Measurements from ENCODE around the gene FAM20C.
"Not testable (repeated sequence)": the region's sequence is repeated elsewhere in the genome, so short reads cannot be mapped to it uniquely, and the experiment has no call there.

The FAM20C gene

GRCh38 chr7:191105-191980 lies 1.0 kb upstream of the FAM20C start:
- no peak for DNase-seq (ENCODE audit: low spot score)

DNA sequence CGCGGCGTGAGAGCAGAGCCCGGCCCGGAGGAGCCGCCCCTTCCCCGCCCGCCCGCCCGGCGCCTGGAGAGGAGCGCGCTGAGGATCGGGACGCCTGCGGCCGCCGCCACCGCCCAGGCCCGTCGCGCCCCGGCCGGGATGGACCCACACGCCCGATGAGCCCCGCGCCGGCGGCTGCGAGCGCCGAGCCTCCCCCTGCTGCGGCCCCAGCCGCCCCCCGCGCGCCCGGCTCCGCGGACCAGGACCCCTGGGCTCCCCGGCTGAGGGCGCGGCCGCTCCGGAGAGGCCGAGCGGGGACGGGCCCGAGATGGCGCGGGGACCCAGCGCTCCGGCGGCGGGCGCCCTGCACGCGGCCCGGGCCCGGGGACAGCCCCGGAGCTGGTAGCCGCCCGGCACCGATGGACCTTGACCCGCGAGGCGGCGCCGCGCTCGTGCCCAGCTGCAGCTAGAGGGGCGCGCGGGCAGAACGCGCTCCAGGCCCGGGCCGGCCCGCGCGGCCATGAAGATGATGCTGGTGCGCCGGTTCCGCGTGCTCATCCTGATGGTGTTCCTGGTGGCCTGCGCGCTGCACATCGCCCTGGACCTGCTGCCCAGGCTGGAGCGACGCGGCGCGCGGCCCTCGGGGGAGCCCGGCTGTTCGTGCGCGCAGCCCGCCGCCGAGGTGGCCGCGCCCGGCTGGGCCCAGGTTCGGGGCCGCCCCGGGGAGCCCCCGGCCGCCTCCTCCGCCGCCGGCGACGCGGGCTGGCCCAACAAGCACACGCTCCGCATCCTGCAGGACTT lies 520 bp downstream of the FAM20C start:
- DNase-seq (ENCODE audit: low spot score): no peak

DNA sequence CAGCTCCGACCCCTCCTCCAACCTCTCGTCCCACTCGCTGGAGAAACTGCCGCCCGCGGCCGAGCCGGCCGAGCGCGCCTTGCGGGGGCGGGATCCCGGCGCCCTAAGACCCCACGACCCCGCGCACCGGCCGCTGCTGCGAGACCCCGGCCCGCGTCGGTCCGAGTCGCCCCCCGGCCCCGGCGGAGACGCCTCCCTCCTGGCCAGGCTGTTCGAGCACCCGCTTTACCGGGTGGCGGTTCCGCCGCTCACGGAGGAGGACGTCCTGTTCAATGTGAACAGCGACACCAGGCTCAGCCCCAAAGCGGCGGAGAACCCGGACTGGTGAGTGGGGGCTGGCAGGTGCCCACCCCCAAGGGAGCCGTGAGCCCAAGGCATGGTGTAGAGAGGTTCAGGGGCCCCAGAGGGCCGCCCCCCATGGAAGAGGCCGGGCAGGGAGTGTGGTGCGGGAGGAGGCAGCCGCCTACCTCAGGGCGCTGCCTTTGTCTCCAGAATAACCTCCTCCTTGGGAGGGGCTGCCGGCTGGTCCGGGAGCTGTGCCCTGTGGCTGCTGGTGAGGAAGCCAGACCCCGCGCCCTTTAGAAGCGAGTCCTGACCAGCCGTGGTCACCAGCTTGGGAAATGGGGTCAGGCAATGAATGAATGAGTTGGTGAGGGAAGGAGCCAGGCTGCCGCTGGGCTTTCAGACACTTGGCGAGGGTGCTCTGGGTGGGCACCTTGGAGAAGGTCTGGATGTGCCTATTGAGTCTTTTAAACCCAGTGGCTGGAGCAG lies 1.3 kb downstream of the FAM20C start:
- DNase-seq (ENCODE audit: low spot score): no peak

DNA sequence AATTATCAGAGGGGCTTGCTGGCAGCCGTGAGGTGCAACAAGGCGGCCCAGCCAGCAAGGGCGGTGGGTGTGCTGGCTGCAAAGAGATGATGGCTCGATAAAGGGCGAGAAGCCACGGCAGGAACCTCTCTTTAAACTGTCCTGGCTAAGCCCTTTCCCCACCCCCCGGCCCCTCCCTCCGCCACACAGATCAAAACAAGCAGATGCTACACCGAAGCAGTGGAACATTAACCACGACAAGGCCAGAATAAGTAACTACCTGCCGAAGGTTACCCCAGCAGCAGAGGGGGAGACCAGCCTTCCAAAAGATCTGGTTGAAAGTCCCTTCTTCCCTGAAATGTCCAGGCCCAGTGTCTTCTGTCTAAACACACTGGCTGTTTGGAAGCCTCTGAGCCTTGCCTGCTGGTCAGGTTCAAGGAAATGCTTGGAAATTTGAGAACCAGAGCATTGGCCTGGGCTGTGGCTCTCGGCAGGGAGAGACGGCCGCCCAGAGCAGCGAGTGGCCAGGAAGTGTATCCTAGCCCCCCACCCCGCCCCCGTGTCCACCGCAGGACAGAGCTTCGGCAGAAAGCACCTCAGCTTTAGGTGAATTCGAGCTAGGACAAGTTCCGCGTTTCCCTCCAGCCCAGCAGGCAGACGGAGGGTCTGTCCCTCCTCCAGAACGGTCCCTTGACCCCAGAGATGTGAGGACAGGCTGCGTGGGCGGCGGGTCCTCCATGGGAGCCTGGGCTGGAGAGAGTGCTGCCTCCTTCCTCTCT lies 2.1 kb downstream of the FAM20C start:
- no peak for DNase-seq (ENCODE audit: low spot score)

DNA sequence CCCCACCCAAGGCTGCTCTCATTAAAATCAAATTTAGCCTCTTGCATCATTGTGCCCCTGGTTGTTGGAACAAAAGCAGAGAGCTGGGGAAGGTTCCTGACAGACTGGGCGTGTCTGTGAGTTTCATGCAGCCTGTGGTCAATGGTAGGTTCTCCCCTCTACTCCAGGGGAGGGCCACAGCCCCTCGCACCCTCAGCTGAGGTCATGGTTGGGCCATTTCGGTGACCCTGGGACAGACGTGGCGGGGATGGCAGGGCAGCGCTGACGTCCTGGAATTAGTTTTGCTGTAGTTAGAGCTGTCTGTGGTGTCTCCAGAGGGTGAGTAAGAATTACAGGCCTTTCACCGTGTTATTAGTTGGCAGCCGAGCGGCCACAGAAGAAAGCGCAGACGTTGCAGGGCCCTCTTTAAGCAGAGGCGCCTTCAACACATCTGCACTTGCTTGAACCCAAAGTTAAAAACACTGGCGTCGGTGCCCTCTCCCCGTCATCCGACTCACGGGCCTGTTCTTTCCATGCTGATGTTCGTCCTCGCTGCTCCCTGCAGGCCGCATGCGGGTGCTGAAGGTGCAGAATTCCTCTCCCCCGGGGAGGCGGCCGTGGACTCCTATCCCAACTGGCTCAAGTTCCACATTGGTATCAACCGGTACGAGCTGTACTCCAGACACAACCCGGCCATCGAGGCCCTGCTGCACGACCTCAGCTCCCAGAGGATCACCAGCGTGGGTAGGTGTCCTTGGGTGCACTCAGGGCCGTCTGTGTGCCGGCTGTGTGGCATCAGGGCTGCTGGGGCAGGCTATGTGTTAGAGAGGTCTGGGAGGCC lies 2.8 kb downstream of the FAM20C start:
- no peak for DNase-seq (ENCODE audit: low spot score)

DNA sequence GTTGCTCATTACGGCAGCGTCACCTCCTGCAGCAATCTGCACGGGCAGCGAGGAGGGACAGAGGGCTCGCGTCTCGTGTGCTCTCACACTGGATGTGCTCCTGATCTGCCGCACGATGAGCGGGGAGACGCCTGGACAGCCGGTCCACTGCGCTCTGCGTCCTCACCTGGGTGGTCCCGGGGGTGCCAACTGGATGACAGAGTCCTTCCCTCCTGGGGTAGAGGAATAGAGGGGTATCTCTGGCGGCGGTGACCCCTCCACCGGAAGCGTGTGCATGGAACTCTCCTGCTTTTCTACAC lies 3.4 kb downstream of the FAM20C start:
- no peak for DNase-seq (ENCODE audit: low spot score)

GRCh38 chr7:196283-196682 lies 3.9 kb downstream of the FAM20C start:
- DNase-seq (ENCODE audit: low spot score): no peak

GRCh38 chr7:196778-197321 lies 4.5 kb downstream of the FAM20C start:
- DNase-seq (ENCODE audit: low spot score): no peak

- DNase-seq (ENCODE audit: low spot score): no peak
Measured at GRCh38 chr7:197413-198335, 5.3 kb downstream of the FAM20C start.

DNA sequence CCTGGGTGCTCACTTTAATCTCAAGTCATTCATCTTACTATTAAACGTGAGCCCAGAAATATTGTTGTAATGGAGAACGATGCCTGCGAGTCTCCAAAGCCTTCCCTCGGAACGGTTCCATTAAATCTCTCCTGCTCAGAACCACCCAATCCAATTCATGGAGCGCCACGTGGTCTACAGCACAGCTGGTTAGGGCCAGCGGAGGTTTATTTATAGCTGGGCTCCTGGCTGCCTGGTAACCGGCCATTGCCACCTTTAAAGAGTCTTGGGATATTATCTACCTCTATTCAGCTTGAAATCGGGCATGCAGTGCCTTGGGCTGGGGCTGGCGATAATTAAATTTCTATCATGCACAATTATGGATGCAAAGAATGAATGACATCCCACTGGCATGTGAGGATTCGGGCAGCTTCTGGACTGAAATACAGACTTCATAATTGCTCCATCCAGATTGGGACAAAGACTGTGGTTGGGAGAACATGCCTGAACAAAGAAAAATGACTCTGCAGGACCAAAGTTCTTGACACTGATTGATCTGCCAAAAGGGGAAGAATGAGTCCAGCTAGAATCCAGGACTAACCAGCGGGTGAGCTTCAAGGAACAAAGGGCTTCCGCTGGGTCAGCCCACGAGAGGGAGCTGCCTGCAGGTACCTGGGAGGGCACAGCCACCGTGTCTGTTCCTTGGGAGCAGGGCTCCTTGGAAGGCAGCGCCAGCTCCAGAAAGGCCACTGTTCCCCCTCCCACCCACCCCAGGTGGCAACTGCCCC lies 7.3 kb downstream of the FAM20C start:
- no peak for DNase-seq (ENCODE audit: low spot score)

- no peak for DNase-seq (ENCODE audit: low spot score)
Measured at GRCh38 chr7:200290-200689, 7.9 kb downstream of the FAM20C start.

- DNase-seq (ENCODE audit: low spot score): no peak
Measured at GRCh38 chr7:200704-201103, 8.3 kb downstream of the FAM20C start.

GRCh38 chr7:204326-204725 lies 12.0 kb downstream of the FAM20C start:
- no peak for DNase-seq (ENCODE audit: low spot score)

- DNase-seq (ENCODE audit: low spot score): no peak
Measured at GRCh38 chr7:205115-206010, 13.0 kb downstream of the FAM20C start.

DNA sequence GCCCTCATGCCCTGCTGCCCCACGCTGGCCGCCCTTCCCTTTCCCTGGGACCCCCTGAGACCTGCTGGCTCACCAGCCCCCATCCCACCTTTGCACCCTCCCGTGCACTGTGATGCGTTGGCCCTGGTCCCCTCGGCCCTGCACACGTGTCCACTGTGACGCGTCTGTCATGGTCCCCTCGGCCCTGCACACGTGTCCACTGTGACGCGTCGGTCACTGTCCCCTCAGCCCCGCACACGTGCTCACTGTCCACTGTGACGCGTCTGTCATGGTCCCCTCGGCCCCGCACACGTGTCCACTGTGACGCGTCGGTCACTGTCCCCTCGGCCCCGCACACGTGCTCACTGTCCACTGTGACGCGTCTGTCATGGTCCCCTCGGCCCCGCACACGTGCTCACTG lies 14.0 kb downstream of the FAM20C start:
- not testable (repeated sequence) for DNase-seq (ENCODE audit: low spot score)

GRCh38 chr7:207418-208129 lies 15.2 kb downstream of the FAM20C start:
- DNase-seq (ENCODE audit: low spot score): no peak

DNA sequence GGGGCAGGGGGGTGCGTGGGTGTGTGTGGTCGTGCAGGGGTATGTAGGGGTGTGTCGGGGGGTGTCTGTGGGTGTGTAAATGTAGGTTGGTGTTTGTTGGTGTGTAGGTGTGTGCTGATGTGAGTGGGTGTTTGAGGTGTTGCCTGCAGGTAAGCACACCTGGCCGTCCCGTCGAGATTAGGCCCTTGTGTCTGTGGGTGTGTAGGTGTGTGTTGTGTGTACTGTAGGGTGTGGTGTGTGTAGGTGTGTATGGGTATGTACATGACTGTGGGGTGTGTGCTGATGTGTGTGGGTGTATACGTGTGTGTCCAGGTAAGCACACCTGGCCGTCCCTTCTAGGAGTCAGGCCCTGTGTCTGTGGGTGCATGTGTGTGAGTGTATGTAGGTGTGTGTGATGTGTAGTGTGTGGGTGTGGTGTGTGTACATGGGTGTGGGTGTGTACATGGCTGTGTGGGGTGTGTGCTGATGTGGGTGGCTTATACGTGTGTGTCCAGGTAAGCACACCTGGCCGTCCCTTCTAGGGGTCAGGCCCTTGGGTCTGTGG lies 15.8 kb downstream of the FAM20C start:
- DNase-seq (ENCODE audit: low spot score): no peak
